GM12892 (cell line): ENCODE data around the gene TBX15.

Experiments used
- POLR2A ChIP-seq: IDR thresholded peaks from 2 replicates; pipeline ENCODE4 v1.6.1; 2011; ENCODE audit warnings: low read depth, low read length, control low read depth
- POLR2AphosphoS5 ChIP-seq: IDR thresholded peaks from 2 replicates; pipeline ENCODE4 v1.6.1; 2011; ENCODE audit warnings: low read depth, low read length, control low read depth

DNA sequence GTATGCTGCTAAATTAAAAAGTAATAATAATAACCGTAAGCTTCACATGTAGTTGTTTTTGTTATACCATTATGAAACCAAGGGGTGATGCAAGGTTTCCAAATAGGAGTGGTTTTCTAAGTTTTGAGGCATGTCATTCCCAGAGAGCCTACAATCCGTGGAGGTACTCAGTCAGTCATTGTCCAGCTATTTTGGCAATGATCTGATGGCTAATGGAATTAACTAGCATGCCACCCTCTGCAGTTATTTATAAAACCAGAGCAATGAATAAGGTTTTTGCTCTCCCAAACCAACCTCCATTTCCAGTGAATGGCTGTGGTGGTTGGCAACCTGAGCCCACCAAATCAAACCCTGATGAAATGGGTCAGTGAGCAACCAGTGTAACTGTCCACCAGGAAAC is 106.4 kb downstream of the TBX15 start:
- TF ChIP-seq POLR2AphosphoS5 (no peak), POLR2A (no peak)
